ENCODE data around the gene POP5. TPM values are rescaled to one million over a fixed set of nuclear protein-coding genes. Genes with fewer than 3 reads are reported as not detected.

POP5 gene
- total RNA-seq, 1 donor from 2014 or later: 26.3 TPM

DNA sequence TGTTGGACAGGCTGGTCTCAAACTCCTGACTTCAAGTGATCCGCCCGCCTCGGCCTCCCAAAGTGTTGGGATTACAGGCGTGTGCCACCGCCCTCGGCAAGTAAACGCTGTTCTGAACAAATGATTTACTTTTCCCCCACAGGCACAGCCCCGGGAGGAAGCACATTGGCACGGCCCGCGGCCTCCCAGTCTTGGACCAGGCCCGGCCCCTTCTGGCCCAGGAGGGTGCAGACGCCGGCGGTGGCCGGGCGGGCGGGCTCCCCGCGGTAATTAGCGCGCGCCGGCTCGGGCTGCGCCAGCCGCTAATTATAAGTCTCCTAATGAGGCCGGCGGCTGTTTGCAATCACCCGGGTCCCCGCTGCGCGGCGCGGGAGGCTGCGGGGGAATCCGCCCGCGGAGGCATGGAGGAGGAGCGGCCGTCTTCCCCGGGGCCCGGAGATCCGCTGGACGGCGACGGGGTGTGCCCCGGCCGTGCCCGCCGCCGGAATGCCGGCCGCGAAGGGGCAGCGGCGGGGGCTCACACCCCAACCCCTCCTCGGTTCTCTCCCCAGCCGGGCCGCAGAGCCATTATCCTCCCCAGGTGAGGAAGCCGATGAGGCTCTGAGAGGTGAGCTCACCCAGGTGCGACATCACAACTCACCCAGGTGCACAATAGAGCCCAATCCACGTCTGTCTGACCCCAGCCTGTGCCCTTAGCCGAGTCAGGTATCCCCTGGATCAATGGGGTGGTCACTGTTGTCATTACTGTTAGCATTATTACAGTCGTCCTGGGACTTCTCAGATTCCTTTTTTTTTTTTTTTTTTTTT is 3.3 kb upstream of the POP5 start:
- H3K27me3 ChIP-seq (ENCODE audit: control insufficient read depth, insufficient read depth, low read length): no peaks in the 10 kb centered on the region
- DNase-seq (ENCODE audit: low read depth) (no peak), FAIRE-seq (no peak)
- H3K4me3 ChIP-seq (ENCODE audit: low read depth, low read length): peak overlapping the region; percentile 30
- TF ChIP-seq, protein P1, sequence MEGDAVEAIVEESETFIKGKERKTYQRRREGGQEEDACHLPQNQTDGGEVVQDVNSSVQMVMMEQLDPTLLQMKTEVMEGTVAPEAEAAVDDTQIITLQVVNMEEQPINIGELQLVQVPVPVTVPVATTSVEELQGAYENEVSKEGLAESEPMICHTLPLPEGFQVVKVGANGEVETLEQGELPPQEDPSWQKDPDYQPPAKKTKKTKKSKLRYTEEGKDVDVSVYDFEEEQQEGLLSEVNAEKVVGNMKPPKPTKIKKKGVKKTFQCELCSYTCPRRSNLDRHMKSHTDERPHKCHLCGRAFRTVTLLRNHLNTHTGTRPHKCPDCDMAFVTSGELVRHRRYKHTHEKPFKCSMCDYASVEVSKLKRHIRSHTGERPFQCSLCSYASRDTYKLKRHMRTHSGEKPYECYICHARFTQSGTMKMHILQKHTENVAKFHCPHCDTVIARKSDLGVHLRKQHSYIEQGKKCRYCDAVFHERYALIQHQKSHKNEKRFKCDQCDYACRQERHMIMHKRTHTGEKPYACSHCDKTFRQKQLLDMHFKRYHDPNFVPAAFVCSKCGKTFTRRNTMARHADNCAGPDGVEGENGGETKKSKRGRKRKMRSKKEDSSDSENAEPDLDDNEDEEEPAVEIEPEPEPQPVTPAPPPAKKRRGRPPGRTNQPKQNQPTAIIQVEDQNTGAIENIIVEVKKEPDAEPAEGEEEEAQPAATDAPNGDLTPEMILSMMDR (IDR thresholded peaks at IDR 0.05; ENCODE audit: insufficient read depth, low read length, severe bottlenecking): peak; percentile 46
- H3K36me3 ChIP-seq (ENCODE audit: control insufficient read depth, insufficient read depth, low read length): no peaks in the 10 kb centered on the region

DNA sequence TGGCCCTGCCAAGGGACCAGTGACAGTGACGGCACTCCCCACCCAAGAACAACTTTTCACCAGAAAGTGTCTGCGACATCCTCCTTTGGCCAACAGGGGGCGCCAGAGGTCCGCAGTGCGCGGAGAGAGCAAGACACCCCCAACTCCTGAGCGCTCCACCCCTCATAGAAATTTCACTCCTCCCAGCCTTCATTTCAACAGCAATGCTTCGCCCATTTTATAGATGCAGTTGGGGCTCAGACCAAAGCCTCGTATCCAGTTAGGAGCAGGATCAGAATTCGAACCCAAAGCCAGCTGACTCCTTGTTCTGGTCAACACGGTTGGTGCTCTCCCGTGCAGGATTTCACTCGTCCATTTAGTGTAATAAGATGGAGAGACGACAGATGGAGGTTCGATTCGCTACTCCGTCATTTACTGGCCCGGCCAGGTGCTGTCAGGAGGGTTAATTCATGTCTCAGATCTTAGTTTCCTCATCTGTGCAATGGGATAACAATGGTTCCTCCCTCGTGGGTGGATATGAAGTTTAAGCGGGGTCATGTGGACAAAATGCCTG is 2.4 kb upstream of the POP5 start:
- FAIRE-seq (no peak), DNase-seq (ENCODE audit: low read depth) (peak; percentile 33)
- Histone ChIP-seq H3K4me3 (ENCODE audit: low read depth, low read length) (no peak overlapping the region), H3K27me3 (ENCODE audit: control insufficient read depth, insufficient read depth, low read length) (no peaks in the 10 kb centered on the region), H3K36me3 (ENCODE audit: control insufficient read depth, insufficient read depth, low read length) (no peaks in the 10 kb centered on the region)
- TF ChIP-seq, protein P1 (IDR thresholded peaks at IDR 0.05; ENCODE audit: insufficient read depth, low read length, severe bottlenecking): peak; percentile 94

DNA sequence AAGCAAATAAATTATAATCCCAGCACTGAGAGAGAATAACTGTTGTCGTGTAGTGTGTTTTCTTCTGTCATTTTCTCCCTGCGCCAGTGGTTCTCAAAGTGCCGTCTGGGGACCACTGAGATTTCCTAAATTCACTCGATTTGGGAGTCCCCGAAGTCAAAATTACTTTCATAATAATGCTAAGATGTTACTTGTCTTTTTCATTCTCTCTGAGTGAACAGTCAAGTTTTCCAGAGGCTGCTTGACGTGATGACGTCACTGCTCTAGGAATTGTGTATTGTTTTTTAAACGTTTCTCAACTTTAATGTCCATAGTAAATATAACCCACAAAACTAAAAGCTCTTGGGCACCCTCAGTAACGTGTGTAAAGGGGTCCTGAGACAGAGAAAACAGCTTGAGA is 796 bp upstream of the POP5 start:
- H3K27me3 ChIP-seq (ENCODE audit: control insufficient read depth, insufficient read depth, low read length): no peaks in the 10 kb centered on the region
- peak overlapping the region; percentile 90 for H3K4me3 ChIP-seq (ENCODE audit: low read depth, low read length)
- no peaks in the 10 kb centered on the region for H3K36me3 ChIP-seq (ENCODE audit: control insufficient read depth, insufficient read depth, low read length)
- FAIRE-seq (no peak), DNase-seq (ENCODE audit: low read depth) (no peak)
- TF ChIP-seq, protein P1 (IDR thresholded peaks at IDR 0.05; ENCODE audit: insufficient read depth, low read length, severe bottlenecking): no peak

DNA sequence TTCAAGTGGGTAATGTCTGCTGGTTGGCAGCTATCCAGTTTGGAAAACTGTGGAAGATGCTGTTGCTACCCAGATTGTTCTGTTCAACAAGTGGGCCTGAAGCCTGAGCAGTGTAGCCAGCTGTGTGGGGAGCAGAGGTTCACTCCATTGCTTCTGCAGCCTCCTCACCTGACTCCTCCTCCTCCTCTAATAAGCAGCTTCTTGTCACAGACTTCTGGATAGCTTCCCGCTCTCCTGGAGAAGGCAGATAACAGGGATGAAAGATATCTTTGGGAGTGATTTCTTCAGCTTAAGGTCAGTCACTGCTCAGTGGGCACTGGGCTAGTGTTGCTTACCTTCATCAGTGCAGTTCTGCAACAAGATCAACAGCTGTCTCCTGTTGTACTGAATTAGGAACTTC is 2.0 kb downstream of the POP5 start:
- Histone ChIP-seq H3K36me3 (ENCODE audit: control insufficient read depth, insufficient read depth, low read length) (peaks cover 9% of the 10 kb centered on the region), H3K27me3 (ENCODE audit: control insufficient read depth, insufficient read depth, low read length) (no peaks in the 10 kb centered on the region), H3K4me3 (ENCODE audit: low read depth, low read length) (no peak overlapping the region)
- FAIRE-seq (no peak), DNase-seq (ENCODE audit: low read depth) (no peak)
- TF ChIP-seq, protein P1 (IDR thresholded peaks at IDR 0.05; ENCODE audit: insufficient read depth, low read length, severe bottlenecking): no peak

DNA sequence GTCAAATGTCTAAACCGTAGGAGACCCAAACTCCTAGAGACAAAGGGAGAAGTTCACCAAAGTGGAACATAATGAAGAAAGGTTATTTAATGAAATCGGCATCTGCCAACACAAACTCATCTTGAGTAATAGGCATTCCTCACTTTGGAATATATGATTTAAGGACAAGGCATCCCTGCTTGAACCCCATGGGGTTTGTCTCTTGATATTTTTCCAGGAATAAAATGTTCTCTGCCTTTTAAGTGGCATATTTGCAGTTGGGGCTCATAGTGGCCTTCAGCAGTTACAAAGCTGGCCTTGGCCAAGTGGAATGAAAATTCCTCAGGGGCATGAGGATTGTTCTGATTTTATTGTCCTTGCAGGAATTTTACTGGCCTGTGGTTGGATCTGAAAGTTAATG is 7.1 kb downstream of the POP5 start:
- TF ChIP-seq, protein P1 (IDR thresholded peaks at IDR 0.05; ENCODE audit: insufficient read depth, low read length, severe bottlenecking): no peak
- Histone ChIP-seq H3K27me3 (ENCODE audit: control insufficient read depth, insufficient read depth, low read length) (no peaks in the 10 kb centered on the region), H3K36me3 (ENCODE audit: control insufficient read depth, insufficient read depth, low read length) (peaks cover 25% of the 10 kb centered on the region), H3K4me3 (ENCODE audit: low read depth, low read length) (no peak overlapping the region)
- FAIRE-seq (no peak), DNase-seq (ENCODE audit: low read depth) (no peak)

All from bronchial epithelial cell (primary cell).